Measurements from ENCODE around the gene ST6GALNAC2.

ST6GALNAC2 gene

DNA sequence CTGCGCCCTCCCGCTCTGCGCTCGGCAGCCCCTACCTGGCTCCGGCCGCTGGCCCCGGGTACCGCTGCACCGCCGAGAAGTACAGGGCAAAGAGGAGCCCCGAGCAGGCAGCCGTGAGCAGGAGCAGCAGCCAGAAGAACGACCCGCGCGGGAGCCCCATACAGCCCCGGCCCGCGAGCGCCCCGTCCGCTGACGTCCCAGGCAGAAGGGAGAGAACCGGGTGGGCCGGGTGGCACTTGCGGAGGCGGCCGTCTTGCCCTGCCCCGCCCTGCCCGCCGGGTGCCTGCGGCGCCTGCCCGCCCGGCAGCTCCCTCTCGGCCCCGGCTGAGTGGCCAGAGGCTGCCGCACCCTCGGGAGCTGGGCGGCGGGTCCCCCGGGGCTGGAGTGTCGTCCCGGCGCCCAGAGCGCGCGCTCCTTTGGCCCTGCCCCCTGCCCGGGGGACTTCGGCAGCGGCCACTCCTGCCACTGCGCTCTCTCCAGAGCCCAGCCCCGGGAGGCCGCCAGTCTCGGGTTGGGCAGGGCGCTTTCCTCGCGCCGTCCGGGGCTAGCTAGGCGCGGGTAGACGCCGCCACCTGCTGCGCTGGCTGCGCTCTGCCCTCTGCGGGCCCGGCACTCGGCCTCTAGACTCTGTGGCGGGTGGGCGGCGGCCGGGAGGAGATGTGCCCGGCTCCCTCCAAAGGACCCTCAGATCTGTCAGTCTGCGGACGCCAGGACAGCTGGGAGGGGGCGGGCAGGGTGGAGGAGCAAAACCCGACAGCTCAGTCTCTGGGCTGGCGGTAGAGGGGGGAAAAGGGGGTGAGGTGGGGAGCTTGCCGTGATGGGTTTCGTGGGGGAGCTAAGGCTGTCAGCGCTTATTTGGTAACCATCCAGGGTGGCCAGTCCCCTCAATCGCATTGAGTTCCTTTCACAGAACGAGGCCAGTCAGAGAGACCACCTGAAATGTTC is at the start of gene ST6GALNAC2:
TSS of gene ST6GALNAC2 (minus strand) at position 212 of the 945 bp plus-strand sequence. CDS start at position 160, 52 bp downstream.
- H3K4me3 ChIP-seq (ENCODE audit: low read depth, low read length), result peak within 1 kb of the TSS; percentile 42
- in situ Hi-C loops (cut with HindIII; ENCODE audit: low sequenced_read_pairs), result no loop called here
- TF ChIP-seq, protein P1, sequence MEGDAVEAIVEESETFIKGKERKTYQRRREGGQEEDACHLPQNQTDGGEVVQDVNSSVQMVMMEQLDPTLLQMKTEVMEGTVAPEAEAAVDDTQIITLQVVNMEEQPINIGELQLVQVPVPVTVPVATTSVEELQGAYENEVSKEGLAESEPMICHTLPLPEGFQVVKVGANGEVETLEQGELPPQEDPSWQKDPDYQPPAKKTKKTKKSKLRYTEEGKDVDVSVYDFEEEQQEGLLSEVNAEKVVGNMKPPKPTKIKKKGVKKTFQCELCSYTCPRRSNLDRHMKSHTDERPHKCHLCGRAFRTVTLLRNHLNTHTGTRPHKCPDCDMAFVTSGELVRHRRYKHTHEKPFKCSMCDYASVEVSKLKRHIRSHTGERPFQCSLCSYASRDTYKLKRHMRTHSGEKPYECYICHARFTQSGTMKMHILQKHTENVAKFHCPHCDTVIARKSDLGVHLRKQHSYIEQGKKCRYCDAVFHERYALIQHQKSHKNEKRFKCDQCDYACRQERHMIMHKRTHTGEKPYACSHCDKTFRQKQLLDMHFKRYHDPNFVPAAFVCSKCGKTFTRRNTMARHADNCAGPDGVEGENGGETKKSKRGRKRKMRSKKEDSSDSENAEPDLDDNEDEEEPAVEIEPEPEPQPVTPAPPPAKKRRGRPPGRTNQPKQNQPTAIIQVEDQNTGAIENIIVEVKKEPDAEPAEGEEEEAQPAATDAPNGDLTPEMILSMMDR (IDR thresholded peaks at IDR 0.05; ENCODE audit: low read depth, low read length), result peak; percentile 16
- peak; percentile 19 for DNase-seq (ENCODE audit: low read depth, low spot score)

DNA sequence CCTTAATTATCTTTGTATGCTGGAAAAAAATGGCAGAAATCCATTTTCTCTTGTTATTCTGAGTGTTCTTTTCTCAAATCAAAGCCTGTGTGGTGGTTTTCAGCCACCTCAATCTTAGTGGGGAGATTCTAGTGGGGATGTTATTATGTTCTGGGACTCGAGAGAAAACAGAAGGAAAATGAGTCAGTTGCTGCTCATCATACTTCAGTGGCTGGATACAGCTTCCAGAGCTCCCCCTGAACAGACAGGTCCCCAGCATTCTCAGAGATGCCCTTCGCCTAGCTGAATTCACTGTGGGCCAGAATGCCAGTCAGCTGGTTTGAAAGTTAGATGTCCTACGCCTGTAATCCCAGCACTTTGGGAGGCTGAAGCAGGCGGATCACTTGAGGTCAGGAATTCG is 49.4 kb upstream of the ST6GALNAC2 start:
- TF ChIP-seq, protein P1 (IDR thresholded peaks at IDR 0.05; ENCODE audit: low read depth, low read length), result no peak
- in situ Hi-C loops (cut with HindIII; ENCODE audit: low sequenced_read_pairs), result no loop called here
- DNase-seq (ENCODE audit: low read depth, low spot score), result peak; percentile 18
- H3K4me3 ChIP-seq (ENCODE audit: low read depth, low read length), result no peak overlapping the region

DNA sequence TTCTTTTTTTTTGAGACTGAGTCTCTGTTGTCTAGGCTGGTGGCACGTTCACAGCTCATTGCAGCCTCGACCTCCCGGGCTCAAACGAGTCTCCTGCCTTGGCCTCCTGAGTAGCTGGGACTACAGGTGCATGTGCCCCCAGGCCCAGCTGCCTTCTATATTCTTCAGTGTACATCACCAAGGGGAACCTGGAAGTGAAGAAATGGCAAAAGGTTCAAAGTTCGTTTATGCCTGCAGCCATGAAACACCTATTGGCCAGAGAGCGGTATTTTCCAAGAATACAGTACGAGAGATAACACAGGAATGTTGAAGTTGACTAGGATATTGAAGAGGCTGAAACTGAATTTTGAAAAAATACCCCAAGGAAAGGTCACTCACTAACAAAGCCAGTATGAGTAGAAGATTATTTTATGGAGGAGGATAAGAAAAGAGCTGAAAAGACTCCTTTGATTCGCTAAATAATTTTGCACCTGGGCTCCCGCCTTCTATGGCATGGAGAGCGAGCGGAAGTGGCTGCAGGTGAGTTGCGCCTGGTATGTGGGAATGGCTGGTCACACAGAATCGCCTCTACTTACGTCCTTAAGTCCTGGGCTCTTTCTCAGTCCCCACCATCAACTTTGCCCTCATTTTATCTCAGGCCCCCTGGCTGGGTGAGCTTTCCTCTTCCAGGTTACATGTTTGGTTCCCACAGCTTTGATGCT is 48.1 kb upstream of the ST6GALNAC2 start:
- in situ Hi-C loops (cut with HindIII; ENCODE audit: low sequenced_read_pairs), result no loop called here
- no peak for DNase-seq (ENCODE audit: low read depth, low spot score)
- H3K4me3 ChIP-seq (ENCODE audit: low read depth, low read length), result no peak overlapping the region
- TF ChIP-seq, protein P1 (IDR thresholded peaks at IDR 0.05; ENCODE audit: low read depth, low read length), result no peak

DNA sequence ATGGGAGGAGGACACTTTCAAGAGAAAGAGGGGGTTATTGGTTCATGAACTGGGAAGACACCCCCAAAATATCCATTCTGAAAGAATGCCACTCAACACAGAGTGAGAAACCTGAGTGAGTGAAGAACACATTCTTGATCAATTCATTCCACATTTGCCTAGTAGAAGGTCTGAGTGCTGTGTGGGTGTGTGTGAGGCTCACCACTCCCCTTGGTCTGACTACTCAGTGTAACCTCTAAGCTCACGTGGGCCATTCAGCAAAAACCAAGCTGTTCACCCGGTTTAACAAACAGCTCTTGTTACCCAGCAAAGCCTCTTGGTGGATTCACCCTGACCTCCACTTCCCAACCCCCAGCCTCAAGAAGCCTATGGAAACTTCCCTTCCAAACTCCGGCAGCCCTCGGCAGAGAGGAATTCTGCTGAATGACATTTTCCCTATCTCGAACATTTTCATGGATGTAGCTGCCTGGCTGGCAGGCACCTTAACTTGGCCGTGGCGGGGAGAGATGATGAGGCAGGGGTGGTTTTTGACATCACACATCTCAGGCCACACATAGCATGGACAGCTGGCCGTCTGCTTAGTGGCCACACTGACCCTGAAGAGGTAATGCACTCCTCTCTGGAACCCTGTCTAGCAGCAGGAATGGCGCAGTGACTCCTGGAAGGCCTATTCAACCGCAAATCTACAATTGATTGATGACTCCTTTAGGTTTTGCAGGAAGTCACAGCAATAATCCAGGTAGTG is 46.3 kb upstream of the ST6GALNAC2 start:
- DNase-seq (ENCODE audit: low read depth, low spot score), result no peak
- TF ChIP-seq, protein P1 (IDR thresholded peaks at IDR 0.05; ENCODE audit: low read depth, low read length), result no peak
- no peak overlapping the region for H3K4me3 ChIP-seq (ENCODE audit: low read depth, low read length)
- in situ Hi-C loops (cut with HindIII; ENCODE audit: low sequenced_read_pairs), result no loop called here

DNA sequence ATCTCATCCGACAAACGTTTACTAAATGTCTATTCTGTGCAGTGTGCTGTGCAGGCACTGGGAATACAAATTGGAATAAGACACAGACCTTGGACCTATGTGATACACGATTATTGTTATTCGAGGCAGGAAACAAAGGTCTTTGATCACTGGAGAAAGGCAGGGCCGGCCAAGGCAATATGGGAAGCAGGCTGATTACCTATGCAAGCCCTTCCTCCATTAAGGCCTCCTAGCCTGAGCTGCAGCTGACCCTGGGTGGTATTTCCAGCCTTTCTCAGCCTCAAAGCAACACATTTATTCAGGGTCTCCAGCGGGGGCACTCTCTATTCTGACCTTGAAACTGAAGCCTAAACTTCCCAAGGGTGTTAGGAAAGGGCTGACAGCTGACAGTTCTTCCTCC is 44.5 kb upstream of the ST6GALNAC2 start:
- no peak for DNase-seq (ENCODE audit: low read depth, low spot score)
- no peak overlapping the region for H3K4me3 ChIP-seq (ENCODE audit: low read depth, low read length)
- in situ Hi-C loops (cut with HindIII; ENCODE audit: low sequenced_read_pairs), result no loop called here
- TF ChIP-seq, protein P1 (IDR thresholded peaks at IDR 0.05; ENCODE audit: low read depth, low read length), result no peak

DNA sequence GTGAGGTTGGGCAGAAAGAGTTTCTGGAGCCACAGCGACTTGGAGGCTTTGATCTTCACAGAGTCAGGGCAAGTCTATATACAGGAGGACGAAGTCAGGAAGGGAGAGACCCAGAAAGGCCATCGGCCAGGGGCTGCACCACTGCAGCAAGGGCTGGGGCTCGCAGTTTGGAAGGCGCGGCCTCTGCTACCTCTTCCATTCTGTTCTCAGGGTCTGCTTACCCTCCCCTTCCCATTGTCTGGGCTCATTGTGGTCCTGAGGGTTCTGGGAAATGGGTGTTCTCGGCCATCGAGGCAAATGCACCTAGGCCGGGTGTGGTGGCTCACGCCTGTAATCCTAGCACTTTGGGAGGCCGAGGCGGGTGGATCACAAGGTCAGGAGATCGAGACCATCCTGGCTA is 41.9 kb upstream of the ST6GALNAC2 start:
- no peak for DNase-seq (ENCODE audit: low read depth, low spot score)
- no peak overlapping the region for H3K4me3 ChIP-seq (ENCODE audit: low read depth, low read length)
- in situ Hi-C loops (cut with HindIII; ENCODE audit: low sequenced_read_pairs), result no loop called here
- TF ChIP-seq, protein P1 (IDR thresholded peaks at IDR 0.05; ENCODE audit: low read depth, low read length), result no peak

All from astrocyte of the spinal cord (primary cell).